Thoracic aorta (tissue), 2 donors: ENCODE measurements around the gene ORC6. TPM values are rescaled to one million over a fixed set of nuclear protein-coding genes. Genes with fewer than 3 reads are reported as not detected.

Experiments
- ATAC-seq: fragments of 150-250 bp; one replicate; pipeline ENCODE4 v1.8.0; 2017; ENCODE audit warnings: low read depth; ENCODE audit not compliant: insufficient number of reproducible peaks, low FRiP score
- DNase-seq: peaks from one replicate; pipeline ENCODE4 v3.0.0-alpha.2; 2020; ENCODE audit warnings: low spot score
- H3K27ac ChIP-seq, 2 donors: fragments of 200-600 bp; sonication (generic); 1 replicate in 1 of 2; 2 replicates in 1 of 2; pipeline ENCODE4 v1.5.1; 2016; ENCODE audit warnings: mild to moderate bottlenecking in 2 of 2, moderate library complexity in 2 of 2
- H3K27me3 ChIP-seq: fragments of 200-600 bp; sonication (generic); replicated peaks from 2 replicates; pipeline ENCODE4 v1.6.0; 2016; ENCODE audit warnings: mild to moderate bottlenecking; ENCODE audit not compliant: insufficient read depth
- H3K36me3 ChIP-seq: fragments of 200-600 bp; sonication (generic); one replicate; pipeline ENCODE4 v1.5.1; 2016
- H3K4me1 ChIP-seq, 2 donors: fragments of 200-600 bp; sonication (generic); 1 replicate in 1 of 2; 2 replicates in 1 of 2; pipeline versions ENCODE4 v1.5.1 to v1.6.0; 2016; ENCODE audit warnings: low read depth in 2 of 2, mild to moderate bottlenecking in 1 of 2; ENCODE audit not compliant: control insufficient read depth in 1 of 2
- H3K4me3 ChIP-seq: fragments of 200-600 bp; sonication (generic); 2 replicates; pipeline ENCODE4 v1.5.1; 2016; ENCODE audit warnings: mild to moderate bottlenecking
- H3K9me3 ChIP-seq: fragments of 200-600 bp; sonication (generic); 2 replicates; pipeline ENCODE4 v1.5.1; 2016
- total RNA-seq, 2 donors: library from RNA; depleted of rRNA; stranded (reverse); fragments of >200 nt; gene quantifications; one replicate each; pipeline versions ENCODE4 v1.1.0 to v1.2.3, GENCODE V29; 2016
- TF ChIP-seq, protein P1 (sequence below): fragments of 200-600 bp; sonication (generic); IDR thresholded peaks from one replicate; pipeline ENCODE4 v1.5.1; 2019; ENCODE audit warnings: antibody characterized with exemption

Gene ORC6
- total RNA-seq, 2 donors from 2014 or later = 2.0 to 14.8 TPM

DNA sequence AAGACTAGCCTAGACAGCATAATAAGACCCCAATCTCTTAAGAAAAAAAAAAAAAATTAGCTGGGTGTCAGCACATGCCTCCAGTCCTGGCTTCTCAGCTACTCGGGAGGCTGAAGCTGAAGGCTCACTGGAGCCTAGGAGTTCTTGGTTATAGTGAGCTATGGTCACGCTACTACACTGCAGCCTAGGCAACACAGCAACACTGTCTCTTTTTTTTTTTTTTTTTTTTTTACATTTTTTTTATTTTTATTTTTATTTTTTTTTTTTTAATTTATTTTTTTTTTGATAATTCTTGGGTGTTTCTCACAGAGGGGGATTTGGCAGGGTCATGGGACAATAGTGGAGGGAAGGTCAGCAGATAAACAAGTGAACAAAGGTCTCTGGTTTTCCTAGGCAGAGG is 4.1 kb downstream of the ORC6 start:
- no peaks in the 10 kb centered on the region for H3K36me3 ChIP-seq
- no peaks in the 10 kb centered on the region for H3K27me3 ChIP-seq
- TF ChIP-seq, protein P1, sequence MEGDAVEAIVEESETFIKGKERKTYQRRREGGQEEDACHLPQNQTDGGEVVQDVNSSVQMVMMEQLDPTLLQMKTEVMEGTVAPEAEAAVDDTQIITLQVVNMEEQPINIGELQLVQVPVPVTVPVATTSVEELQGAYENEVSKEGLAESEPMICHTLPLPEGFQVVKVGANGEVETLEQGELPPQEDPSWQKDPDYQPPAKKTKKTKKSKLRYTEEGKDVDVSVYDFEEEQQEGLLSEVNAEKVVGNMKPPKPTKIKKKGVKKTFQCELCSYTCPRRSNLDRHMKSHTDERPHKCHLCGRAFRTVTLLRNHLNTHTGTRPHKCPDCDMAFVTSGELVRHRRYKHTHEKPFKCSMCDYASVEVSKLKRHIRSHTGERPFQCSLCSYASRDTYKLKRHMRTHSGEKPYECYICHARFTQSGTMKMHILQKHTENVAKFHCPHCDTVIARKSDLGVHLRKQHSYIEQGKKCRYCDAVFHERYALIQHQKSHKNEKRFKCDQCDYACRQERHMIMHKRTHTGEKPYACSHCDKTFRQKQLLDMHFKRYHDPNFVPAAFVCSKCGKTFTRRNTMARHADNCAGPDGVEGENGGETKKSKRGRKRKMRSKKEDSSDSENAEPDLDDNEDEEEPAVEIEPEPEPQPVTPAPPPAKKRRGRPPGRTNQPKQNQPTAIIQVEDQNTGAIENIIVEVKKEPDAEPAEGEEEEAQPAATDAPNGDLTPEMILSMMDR = no peak
- H3K9me3 ChIP-seq = no peaks in the 10 kb centered on the region
- ATAC-seq (no peak), DNase-seq (no peak)
- no peak overlapping the region for H3K4me3 ChIP-seq
- H3K4me1 ChIP-seq = peaks cover 7 to 12% of the 10 kb centered on the region in 2 donors
- no peak overlapping the region for H3K27ac ChIP-seq

DNA sequence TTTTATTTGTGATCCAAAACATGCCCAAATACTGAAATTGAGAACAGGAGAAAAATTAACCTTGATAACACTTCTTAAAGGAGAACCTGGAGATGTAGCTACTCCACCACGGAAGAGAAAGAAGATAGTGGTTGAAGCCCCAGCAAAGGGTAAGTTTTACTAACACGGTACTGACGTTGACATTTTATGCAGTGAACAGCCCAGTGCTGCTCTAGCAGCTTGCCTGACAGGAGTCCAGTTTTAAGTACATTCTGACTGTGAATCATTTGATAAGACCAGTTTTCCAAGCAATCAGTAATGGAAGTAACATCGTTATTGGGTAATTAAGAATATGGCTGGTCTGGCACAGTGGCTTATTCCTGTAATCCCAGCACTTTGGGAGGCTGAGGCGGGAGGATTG is 6.5 kb downstream of the ORC6 start:
- H3K27me3 ChIP-seq = no peaks in the 10 kb centered on the region
- ATAC-seq (no peak), DNase-seq (no peak)
- no peaks in the 10 kb centered on the region for H3K36me3 ChIP-seq
- H3K9me3 ChIP-seq = no peaks in the 10 kb centered on the region
- H3K4me1 ChIP-seq = no peaks in the 10 kb centered on the region
- H3K27ac ChIP-seq = no peak overlapping the region
- no peak overlapping the region for H3K4me3 ChIP-seq
- TF ChIP-seq, protein P1 = no peak

DNA sequence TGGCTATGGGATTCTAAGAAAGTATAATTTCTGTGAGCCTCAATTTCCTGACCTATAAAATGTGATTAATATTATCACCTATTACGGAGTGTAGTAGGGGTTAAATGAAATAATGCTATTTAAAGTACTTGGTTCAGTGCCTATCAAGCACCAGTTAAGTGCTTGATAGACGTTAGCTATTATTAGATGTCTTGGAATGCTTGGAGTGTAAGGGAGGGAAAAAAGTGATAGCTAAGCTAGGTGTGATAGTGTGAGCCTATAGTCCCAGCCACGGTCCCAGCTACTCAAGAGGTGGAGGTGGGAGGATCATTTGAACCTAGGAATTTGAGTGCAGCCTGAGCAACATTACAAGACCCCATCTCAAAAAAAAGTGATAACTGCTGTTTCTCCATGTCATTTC is 7.5 kb downstream of the ORC6 start:
- TF ChIP-seq, protein P1 = no peak
- no peak for ATAC-seq
- no peak overlapping the region for H3K4me3 ChIP-seq
- no peaks in the 10 kb centered on the region for H3K4me1 ChIP-seq
- no peaks in the 10 kb centered on the region for H3K36me3 ChIP-seq
- H3K27me3 ChIP-seq = no peaks in the 10 kb centered on the region
- no peak for DNase-seq
- no peak overlapping the region for H3K27ac ChIP-seq
- no peaks in the 10 kb centered on the region for H3K9me3 ChIP-seq

DNA sequence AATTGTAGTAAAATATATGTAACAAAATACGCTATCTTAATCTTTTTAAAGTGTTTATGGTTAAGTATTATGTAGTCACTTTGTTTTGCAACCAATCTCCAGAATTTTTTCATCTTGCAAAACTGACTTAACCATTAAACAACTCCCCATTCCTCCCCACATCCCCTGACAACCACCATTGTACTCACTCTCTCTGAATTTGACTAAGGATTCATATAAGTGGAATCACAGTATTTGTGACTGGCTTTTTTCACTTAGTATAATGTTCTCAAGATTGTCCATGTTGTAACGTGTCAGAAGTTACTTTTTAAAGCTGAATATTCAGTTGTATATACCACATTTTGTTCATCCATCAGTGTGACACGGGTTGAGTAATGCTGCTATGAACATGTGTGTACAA is 10.6 kb downstream of the ORC6 start:
- Histone ChIP-seq H3K27ac (no peak overlapping the region), H3K4me3 (no peak overlapping the region), H3K4me1 (no peaks in the 10 kb centered on the region), H3K36me3 (no peaks in the 10 kb centered on the region), H3K27me3 (no peaks in the 10 kb centered on the region), H3K9me3 (no peaks in the 10 kb centered on the region)
- DNase-seq = no peak
- TF ChIP-seq, protein P1 = no peak
- no peak for ATAC-seq

DNA sequence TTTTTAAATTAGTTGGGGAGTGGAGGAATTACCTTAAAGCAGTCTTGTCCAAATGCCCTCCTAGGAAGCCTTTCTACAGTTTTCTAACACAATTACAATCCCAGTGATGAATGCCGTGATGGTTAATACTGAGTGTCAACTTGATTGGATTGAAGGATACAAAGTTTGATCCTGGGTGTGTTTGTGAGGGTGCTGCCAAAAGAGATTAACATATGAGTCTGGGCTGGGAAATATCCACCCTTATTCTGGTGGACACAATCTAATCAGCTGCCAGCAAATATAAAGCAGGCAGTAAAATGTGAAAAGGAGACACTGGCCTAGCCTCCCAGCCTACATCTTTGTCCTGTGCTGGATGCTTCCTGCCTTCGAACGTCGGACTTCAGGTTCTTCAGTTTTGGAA is 12.2 kb downstream of the ORC6 start:
- H3K4me1 ChIP-seq = no peaks in the 10 kb centered on the region
- no peak overlapping the region for H3K4me3 ChIP-seq
- TF ChIP-seq, protein P1 = no peak
- H3K9me3 ChIP-seq = no peaks in the 10 kb centered on the region
- H3K36me3 ChIP-seq = no peaks in the 10 kb centered on the region
- no peak for ATAC-seq
- no peak for DNase-seq
- no peaks in the 10 kb centered on the region for H3K27me3 ChIP-seq
- H3K27ac ChIP-seq = no peak overlapping the region
